NCI-H1436 (cell line): Measurements from ENCODE around the gene OSBPL1A.

Experiments used
- DNase-seq: peaks from one replicate; lab custom pipeline; 2025; lab: John Stamatoyannopoulos, UW

The OSBPL1A gene

DNA sequence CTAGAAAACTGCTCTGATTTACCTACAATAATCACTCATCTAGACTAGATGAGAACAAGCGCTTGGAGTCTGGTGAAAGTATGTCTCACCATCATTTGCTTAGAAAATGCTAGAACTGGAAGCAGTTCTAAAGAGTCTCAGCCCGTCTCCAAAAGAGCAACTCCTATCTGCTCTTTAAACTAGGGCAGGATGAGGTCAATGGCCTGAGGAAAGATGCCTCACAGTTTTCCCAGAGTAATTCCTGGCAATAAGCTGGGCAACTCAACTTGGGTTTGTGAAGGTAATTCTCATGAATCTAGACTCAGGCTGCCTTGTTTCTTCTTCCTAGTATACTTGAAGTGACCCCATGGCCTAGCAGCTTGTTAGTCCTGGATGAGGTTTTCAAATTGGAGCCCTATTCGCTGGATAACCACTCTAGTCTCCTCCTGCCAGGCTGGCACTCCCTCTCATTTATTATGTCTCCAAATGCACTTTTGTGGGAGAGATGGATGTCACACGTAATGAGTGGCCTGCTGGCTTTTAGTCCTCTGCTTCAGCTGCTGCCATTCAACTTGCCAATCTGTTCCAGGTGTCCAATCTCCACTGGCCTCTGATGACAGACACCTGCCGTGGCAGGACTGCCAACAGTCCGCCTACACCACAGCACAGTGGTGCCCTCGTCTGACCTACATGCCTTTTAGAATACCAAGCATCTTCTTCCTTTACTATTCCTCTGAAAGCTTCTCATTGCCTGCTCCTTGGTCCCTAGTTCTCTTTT is 177.9 kb downstream of the OSBPL1A start:
- DNase-seq = no peak

DNA sequence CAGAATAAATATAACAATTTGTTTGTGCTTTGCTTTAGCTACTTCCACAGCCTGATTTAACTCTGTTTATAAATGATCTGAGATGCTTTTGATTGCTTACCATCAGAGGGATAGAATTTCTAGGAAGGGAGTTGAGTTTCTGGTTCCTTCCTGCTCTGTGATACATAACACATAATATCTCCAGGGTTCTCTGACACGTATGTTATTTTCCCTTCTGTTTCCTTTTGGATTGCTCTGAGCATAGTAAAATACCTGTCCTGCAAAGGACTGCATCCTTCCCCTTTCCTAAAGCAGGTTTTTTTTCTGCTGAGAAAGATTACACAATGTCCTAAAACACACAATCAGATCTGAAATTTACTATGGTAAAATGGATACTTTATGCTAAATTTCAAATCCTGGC is 182.7 kb downstream of the OSBPL1A start:
- no peak for DNase-seq

GRCh38 chr18:24214144-24214543 is 183.5 kb downstream of the OSBPL1A start:
- DNase-seq = no peak

GRCh38 chr18:24212939-24213338 is 184.7 kb downstream of the OSBPL1A start:
- DNase-seq = no peak

GRCh38 chr18:24209558-24209957 is 188.1 kb downstream of the OSBPL1A start:
- DNase-seq = no peak

DNA sequence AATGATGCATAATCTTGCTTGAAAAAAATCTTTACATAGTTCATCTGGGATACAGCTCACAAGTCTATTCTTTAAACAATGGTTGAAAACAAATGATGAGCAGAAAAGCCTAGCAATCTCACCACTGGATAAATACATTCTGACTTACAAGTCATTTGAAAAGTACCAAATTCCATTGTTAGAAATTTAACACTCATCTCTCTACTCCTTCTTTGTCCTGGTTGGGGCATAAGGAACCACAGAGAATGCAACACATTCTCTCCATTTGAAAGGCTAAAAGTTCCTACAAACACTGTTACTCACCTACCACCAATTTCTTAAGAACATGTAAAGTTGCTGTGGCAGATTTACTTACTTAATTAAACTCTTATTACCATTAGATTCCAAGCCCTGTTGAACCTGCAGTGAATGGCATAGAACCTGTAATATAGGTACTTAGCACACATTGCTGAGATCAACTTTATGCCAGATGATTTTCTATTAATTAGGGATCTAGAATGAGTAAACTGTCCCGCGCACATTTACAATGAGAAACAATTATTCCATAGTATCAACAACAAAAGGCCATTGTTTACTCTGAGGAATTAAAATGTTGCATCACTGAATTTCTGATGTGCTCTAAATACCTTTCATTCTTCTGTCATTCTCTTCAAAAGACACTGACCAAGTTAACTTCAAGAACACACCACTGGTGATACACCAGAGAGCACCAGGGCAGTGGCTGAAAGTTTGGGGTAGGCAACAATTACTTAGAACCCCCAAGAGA is 189.2 kb downstream of the OSBPL1A start:
- DNase-seq = no peak

DNA sequence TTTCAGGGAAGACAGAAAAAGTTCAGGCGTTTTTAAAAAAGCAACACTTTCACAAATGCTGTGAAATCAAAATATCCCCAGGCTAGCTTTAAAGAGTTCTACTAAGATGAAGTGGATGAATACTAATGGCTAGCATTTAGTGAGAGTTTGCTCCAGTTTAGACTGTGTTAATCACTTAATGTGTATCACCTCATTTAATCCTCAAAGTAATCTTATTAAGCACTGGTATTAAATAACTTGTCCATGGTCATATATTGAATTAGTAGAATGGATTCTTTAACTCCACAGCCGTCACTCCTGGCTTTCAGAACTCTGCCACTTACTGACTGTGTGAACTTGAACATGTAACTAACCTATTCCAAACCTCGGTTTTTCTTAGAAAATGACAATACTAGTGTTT is 192.7 kb downstream of the OSBPL1A start:
- DNase-seq = no peak

DNA sequence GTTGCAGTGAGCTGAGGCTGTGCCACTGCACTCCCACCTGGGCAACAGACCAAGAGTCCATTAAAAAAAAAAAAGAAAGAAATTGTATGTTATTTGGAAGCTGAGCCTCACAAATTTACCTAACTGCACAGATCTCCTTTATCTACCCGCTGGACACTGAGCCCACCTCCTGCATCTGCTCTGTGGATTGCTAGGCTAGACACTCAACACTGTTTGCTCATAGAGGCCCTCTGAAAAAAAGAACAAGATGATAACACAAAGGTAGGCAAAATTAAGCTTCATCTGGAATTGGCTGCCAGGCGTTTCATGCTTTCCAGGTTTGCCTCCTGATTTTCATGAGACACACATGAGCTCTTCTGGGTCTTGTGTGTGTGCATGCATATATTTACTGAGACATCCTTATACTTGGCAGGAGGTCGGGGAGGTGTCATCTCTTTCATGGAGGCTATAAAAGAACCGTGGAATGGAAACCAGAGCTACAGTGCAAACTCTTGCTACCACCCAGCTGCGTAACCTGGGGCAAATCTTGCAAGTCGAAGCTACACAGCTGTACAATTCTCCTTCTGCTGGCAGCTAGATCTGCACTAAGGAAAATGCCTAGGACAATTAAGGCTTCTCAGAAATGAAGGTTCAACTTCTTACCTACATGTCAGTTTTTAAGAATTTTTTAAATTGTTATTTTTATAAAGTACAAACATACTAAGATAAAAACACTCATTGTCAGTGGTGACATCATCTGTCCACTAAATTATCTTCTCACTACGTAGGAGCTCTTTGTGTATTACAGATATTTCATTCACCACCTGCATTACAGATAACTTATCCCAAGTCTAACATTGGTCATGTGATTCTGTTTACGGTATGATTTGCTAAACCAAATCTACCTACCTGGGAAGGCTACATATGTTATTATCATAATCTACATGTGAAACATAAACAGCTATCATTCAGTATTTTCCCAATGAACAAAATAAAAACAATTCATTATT is 195.6 kb downstream of the OSBPL1A start:
- DNase-seq = no peak

- no peak for DNase-seq
These were observed 196.9 kb downstream of the OSBPL1A start for GRCh38 chr18:24200494-24201290.

DNA sequence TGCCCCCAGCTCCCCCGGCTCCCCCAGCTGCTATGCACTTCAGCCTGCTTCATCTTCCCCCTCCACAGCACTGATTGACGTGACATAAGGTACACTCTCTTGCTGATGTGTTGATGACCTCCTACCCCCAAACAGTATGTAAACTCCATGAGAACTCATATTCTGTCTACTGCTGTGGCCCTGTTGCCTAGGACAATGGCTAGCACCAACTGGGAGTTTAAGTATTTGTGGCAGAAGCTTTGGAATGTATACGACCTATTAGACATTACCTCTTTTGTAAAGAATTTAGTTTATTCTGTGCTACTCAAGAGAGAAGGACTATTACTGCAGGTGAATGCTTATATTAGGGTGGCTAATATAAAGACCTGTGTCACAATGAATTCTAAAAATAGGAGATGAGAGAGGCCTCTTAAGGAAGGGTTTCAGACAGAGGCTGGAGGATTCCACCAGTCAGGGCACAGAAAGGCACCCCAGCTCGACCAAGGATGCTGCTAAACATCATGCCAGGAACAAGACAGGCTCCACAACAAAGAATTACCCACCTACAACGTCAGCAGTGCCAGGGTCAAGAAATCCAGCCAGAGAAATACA is 198.2 kb downstream of the OSBPL1A start:
- no peak for DNase-seq

GRCh38 chr18:24198461-24198860 is 199.2 kb downstream of the OSBPL1A start:
- DNase-seq = no peak

GRCh38 chr18:24197412-24197811 is 200.2 kb downstream of the OSBPL1A start:
- DNase-seq = no peak

DNA sequence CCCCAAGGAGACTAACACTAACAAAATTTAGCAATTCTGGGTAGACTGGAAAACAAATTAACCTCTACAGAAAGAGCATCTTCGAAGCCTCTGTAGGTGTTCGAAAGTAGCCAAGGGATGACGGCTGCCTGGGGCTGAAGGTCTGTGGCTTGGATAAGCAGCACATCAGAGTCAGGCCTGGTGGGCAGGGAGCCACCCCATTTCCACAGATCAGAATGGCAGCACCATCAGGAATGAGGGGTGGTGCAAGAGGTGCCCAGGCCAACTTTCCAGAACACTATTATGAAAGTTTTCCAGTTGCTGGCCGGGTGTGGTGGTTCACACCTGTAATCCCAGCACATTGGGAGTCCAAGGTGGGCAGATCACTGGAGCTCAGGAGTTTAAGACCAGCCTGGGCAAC is 200.9 kb downstream of the OSBPL1A start:
- no peak for DNase-seq

- DNase-seq = no peak
These were observed 202.1 kb downstream of the OSBPL1A start for GRCh38 chr18:24195296-24196053.

- DNase-seq = no peak
These were observed 207.0 kb downstream of the OSBPL1A start for GRCh38 chr18:24190590-24190989.

GRCh38 chr18:24189664-24190346 is 207.8 kb downstream of the OSBPL1A start:
- no peak for DNase-seq

- DNase-seq = no peak
These were observed 208.6 kb downstream of the OSBPL1A start for GRCh38 chr18:24189007-24189528.

- DNase-seq = no peak
These were observed 209.5 kb downstream of the OSBPL1A start for GRCh38 chr18:24188120-24188519.

DNA sequence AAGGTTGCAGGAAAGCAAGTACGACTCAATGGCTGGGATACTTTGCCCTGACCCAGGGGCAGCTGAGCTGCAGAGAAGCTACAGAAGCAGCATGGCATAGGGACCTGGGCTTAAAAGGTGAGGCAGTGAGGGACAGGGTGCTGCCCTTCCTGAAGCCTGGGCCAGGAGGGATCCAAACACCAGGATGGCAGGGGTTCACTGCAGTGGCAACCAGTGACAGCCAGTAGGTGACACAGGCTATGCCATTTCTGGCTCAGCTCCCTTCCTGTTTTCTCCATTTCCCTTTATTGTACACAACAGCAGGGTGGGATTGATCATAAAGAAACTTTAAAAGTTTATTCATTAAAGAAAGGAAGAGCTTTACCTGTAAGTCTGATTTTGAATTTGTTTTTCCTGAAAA is 209.9 kb downstream of the OSBPL1A start:
- no peak for DNase-seq
